ENCODE data around the gene LDB3. TPM values are rescaled to one million over a fixed set of nuclear protein-coding genes. Genes with fewer than 3 reads are reported as not detected.

Gene LDB3
- total and polyA plus RNA-seq, 11 donors = 165 to 1,759 (median 1,273) TPM

- H3K4me1 ChIP-seq = peaks cover 0 to 45% (median 17%) of the 10 kb centered on the region in 12 donors
- peak overlapping the region; percentile 83 to 100 (median 98) for H3K27ac ChIP-seq
- 1 to 2% (median 1%) methylated on average over 24 to 89 of the region's 89 CpGs for WGBS, 4 donors
- intact Hi-C loops (cut with DNase I) = loop anchor here in 8 of 10 donors (1.0 to 10.0 kb wide), 8 partner anchors 44 to 149 kb away; no protein-coding TSS in a partner anchor
- peak overlapping the region; percentile 58 to 83 (median 78) for H3K4me3 ChIP-seq
- H3K9me3 ChIP-seq = no peaks in the 10 kb centered on the region
- peak; percentile 84 to 95 (median 91) for DNase-seq
- TF ChIP-seq CTCF (IDR thresholded peaks at IDR 0.05) (no peak), POLR2A (IDR thresholded peaks at IDR 0.05) (peak; percentile 77 to 85)
- peaks cover 0 to 46% (median 8%) of the 10 kb centered on the region in 9 donors for H3K27me3 ChIP-seq
- no peaks in the 10 kb centered on the region for H3K36me3 ChIP-seq
- ATAC-seq = peak; percentile 83 to 88 (median 88)
Observed at GRCh38 chr10:86755740-86756510, 87.6 kb downstream of the LDB3 start.

GRCh38 chr10:86756511-86757112 is 88.3 kb downstream of the LDB3 start, which contains the start of gene BMPR1A:
TSS of gene BMPR1A (plus strand) at chr10:86756619. CDS start at chr10:86876019, 119,400 bp downstream.
- TF ChIP-seq CTCF (IDR thresholded peaks at IDR 0.05) (no peak), POLR2A (IDR thresholded peaks at IDR 0.05) (no peak)
- ATAC-seq = peak in 3 of 4 donors; percentile 26 to 47 (median 40)
- no peaks in the 10 kb centered on the region for H3K36me3 ChIP-seq
- H3K4me1 ChIP-seq = peaks cover 0 to 51% (median 23%) of the 10 kb centered on the region in 12 donors
- intact Hi-C loops (cut with DNase I) = loop anchor here in 8 of 10 donors (2.0 to 10.0 kb wide), 7 partner anchors 44 to 148 kb away; no protein-coding TSS in a partner anchor
- no peaks in the 10 kb centered on the region for H3K9me3 ChIP-seq
- peak in 3 of 5 donors; percentile 90 to 92 (median 92) for DNase-seq
- peak within 1 kb of the TSS; percentile 58 to 83 (median 78) for H3K4me3 ChIP-seq
- WGBS, 4 donors = 0 to 3% (median 1%) methylated on average over 15 to 85 of the region's 85 CpGs
- H3K27ac ChIP-seq = peak within 1 kb of the TSS; percentile 92 to 100 (median 98)
- H3K27me3 ChIP-seq = peaks cover 0 to 46% (median 8%) of the 10 kb centered on the region in 9 donors

- ATAC-seq = no peak
- 2 to 4% (median 3%) methylated on average over 38 to 47 of the region's 47 CpGs for WGBS, 4 donors
Observed at GRCh38 chr10:86757113-86757972, 89.0 kb downstream of the LDB3 start.

More at GRCh38 chr10:86757113-86757972, 89.0 kb downstream of the LDB3 start:
- intact Hi-C loops (cut with DNase I) = loop anchor here in 8 of 10 donors (2.0 to 10.0 kb wide), 7 partner anchors 45 to 147 kb away; no protein-coding TSS in a partner anchor
- H3K4me3 ChIP-seq = peak overlapping the region; percentile 58 to 83 (median 78)
- peaks cover 0 to 47% (median 8%) of the 10 kb centered on the region in 9 donors for H3K27me3 ChIP-seq
- peak overlapping the region; percentile 87 to 100 (median 98) for H3K27ac ChIP-seq
- H3K36me3 ChIP-seq = no peaks in the 10 kb centered on the region
- DNase-seq = peak; percentile 39 to 68 (median 48)
- no peaks in the 10 kb centered on the region for H3K9me3 ChIP-seq
- peak in 4 of 12 donors; percentile 21 to 32 (median 28) for TF ChIP-seq CTCF (IDR thresholded peaks at IDR 0.05)
- TF ChIP-seq POLR2A (IDR thresholded peaks at IDR 0.05) = no peak
- H3K4me1 ChIP-seq = peaks cover 0 to 56% (median 25%) of the 10 kb centered on the region in 12 donors

Measured in heart left ventricle (tissue), 16 donors.